GM12865 (cell line): ENCODE measurements around the gene SLC38A2.

ENCODE experiments used
- DNase-seq: peaks from one replicate; pipeline ENCODE4 v3.0.0; 2010; ENCODE audit warnings: low read depth
- H3K4me3 ChIP-seq: 2 replicates; pipeline ENCODE4 v1.5.1; 2011; ENCODE audit warnings: mild to moderate bottlenecking, low read depth, low read length, control low read depth
- CTCF ChIP-seq: IDR thresholded peaks from 2 replicates; pipeline ENCODE4 v1.5.1; 2011; ENCODE audit warnings: low read length, control low read depth, low read depth, inconsistent platforms; ENCODE audit not compliant: insufficient read depth; ENCODE audit errors: missing control alignments

Gene SLC38A2

GRCh38 chr12:46362895-46363581 is 9.5 kb downstream of the SLC38A2 start:
- no peak for TF ChIP-seq CTCF
- no peak for DNase-seq
- H3K4me3 ChIP-seq = no peak overlapping the region

- no peak for DNase-seq
- TF ChIP-seq CTCF = no peak
- H3K4me3 ChIP-seq = no peak overlapping the region
Measured at GRCh38 chr12:46361667-46362034, 10.9 kb downstream of the SLC38A2 start.

- H3K4me3 ChIP-seq = no peak overlapping the region
- peak; percentile 72 for DNase-seq
- TF ChIP-seq CTCF = no peak
Measured at GRCh38 chr12:46360908-46361666, 11.5 kb downstream of the SLC38A2 start.

- no peak for TF ChIP-seq CTCF
- DNase-seq = no peak
- no peak overlapping the region for H3K4me3 ChIP-seq
Measured at GRCh38 chr12:46360370-46360769, 12.2 kb downstream of the SLC38A2 start.

GRCh38 chr12:46359667-46360280 is 12.8 kb downstream of the SLC38A2 start:
- no peak for DNase-seq
- no peak for TF ChIP-seq CTCF

DNA sequence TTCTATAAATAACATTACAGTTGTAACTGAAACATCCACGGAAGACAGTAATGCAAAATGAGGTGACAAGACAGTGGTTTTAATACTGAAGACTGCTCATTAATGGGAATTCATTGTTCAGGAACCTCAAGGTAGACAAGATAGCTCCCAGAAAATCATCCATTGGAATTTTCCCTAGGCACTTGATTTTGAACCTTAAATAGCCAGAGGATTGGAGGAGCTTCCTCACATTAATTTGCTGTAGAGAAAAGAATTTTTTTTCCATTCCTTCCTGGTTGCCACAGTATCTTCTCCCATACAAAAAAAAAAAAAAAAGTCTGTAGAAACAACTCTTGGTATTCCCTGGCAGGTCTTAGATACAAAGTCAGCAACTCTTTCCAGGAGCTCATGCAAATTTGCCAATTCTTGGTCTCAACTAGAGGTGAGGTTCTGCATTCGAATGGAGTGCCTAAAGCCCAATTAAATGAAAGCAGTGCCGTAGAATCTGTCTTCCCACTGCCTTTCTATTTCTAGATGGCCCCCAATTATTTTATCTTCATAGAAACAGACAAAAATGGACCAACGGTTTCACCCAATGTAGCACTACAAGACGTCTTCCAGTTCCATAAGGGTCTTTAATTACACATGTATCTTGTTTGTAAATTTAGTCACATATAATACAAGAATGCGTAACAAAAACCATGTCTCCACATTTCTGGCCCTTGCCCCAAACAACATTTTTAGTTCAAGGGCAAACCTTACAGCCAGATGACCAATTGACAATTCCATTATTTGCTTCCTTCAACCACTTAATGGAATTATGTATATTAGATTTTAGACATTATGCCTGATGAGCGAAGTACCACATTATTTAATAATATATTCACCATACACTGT is 13.5 kb downstream of the SLC38A2 start:
- DNase-seq = no peak
- TF ChIP-seq CTCF = no peak
- no peak overlapping the region for H3K4me3 ChIP-seq

More at GRCh38 chr12:46359667-46360280, 12.8 kb downstream of the SLC38A2 start:
- no peak overlapping the region for H3K4me3 ChIP-seq
